ENCODE data around the gene RTEL1. TPM values are rescaled to one million over a fixed set of nuclear protein-coding genes. Genes with fewer than 3 reads are reported as not detected.

The RTEL1 gene
- total and polyA plus RNA-seq, 9 of the 15 experiments (the other 6 are each of a cell fraction or from before 2014, with no cell fraction given), result 0.36 to 61.0 (median 17.9) TPM

DNA sequence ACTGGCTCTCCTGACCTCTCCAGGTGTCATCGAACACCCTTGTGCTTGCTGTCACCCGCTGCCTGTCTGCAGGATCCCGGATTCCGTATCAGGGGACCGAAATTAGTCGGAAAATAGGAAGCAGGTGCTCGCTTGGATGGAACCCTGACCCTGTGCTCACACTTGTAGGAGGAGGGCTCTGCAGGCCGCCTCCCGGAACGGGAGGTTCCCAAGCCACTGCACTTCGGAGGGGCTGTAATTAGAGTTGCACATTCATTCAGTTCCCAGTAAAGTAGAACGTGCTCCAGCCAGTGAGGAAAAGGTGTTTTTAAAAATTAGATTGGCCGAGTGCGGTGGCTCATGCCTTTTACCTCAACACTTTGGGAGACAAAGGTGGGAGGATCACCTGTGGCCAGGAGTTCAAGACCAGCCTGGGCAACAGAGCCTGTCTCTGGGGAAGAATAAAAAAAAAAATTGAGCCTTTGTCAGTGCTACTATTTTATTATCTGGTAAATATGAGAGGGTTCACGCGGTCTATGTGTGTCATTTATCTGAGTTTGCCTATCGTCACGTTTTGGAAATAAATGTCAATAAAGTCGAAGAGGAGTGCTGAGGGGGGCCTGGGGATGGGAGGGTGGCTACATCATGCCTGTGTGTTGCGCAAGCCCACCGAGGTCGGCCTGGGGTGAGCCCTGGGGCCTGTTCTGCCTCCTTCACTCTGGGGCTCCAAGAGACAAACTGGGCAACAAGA lies 29.7 kb upstream of the RTEL1 start (continued):
- TF ChIP-seq TCF7 (IDR thresholded peaks at IDR 0.05; ENCODE audit: borderline replicate concordance), result peak; percentile 81; the same call in 1 of the 2 replicates
- TF ChIP-seq ASH1L (IDR thresholded peaks at IDR 0.05; ENCODE audit: borderline replicate concordance, low read depth, partially characterized antibody), result peak; percentile 22
- peak; percentile 41; the same call in 1 of the 2 replicates for TF ChIP-seq BRD4 (IDR thresholded peaks at IDR 0.05)
- TF ChIP-seq RB1 (IDR thresholded peaks at IDR 0.05; ENCODE audit: low read depth), result peak; percentile 84
- peak; percentile 94 for TF ChIP-seq TAF9B (IDR thresholded peaks at IDR 0.05; ENCODE audit: partially characterized antibody)
- TF ChIP-seq TAL1 (IDR thresholded peaks at IDR 0.05), result 0 out of 2 replicates have a peak, but pooled peaks have one; percentile 13
- no peak for TF ChIP-seq PCBP1 (IDR thresholded peaks at IDR 0.05; ENCODE audit: low read depth, low read length, poor library complexity, severe bottlenecking)
- peak; percentile 64; the same call in 1 of the 2 replicates for TF ChIP-seq LEF1 (IDR thresholded peaks at IDR 0.05)
- TF ChIP-seq FOXA3 (CRISPR knock-in tag; conservative IDR thresholded peaks at IDR 0.05 in 1 of 2, IDR thresholded peaks at IDR 0.05 in 1 of 2), result no peak
- no peak for TF ChIP-seq NCOA2 (IDR thresholded peaks at IDR 0.05; ENCODE audit: partially characterized antibody in 2 of 2)
- TF ChIP-seq, protein P1, sequence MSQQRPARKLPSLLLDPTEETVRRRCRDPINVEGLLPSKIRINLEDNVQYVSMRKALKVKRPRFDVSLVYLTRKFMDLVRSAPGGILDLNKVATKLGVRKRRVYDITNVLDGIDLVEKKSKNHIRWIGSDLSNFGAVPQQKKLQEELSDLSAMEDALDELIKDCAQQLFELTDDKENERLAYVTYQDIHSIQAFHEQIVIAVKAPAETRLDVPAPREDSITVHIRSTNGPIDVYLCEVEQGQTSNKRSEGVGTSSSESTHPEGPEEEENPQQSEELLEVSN (IDR thresholded peaks at IDR 0.05; ENCODE audit: borderline replicate concordance in 1 of 2, extremely low read depth in 1 of 2, insufficient read depth in 1 of 2, insufficient read length in 1 of 2, low read depth in 1 of 2, low read length in 1 of 2, poor library complexity in 1 of 2, severe bottlenecking in 1 of 2), result peak; percentile 37 to 95
- TF ChIP-seq POLR2H (tag; IDR thresholded peaks at IDR 0.05; ENCODE audit: low read depth), result peak; percentile 73
- no peak for TF ChIP-seq HNRNPK (IDR thresholded peaks at IDR 0.05; ENCODE audit: low read depth, low read length, poor library complexity, severe bottlenecking)
- peak; percentile 85 for TF ChIP-seq NBN (IDR thresholded peaks at IDR 0.05; ENCODE audit: low read depth)
- TF ChIP-seq SIN3A (IDR thresholded peaks at IDR 0.05; ENCODE audit: borderline replicate concordance in 2 of 2, control insufficient read depth in 1 of 2, low read depth in 2 of 2, low read length in 2 of 2), result peak; percentile 60 to 86; a peak in 2 of 4 replicates
- peak; percentile 79 for TF ChIP-seq DIDO1 (tag; IDR thresholded peaks at IDR 0.05; ENCODE audit: low read depth)
- TF ChIP-seq NCOA1 (IDR thresholded peaks at IDR 0.05; ENCODE audit: low read depth), result peak; percentile 97
